ENCODE data around the gene LBHD2.

DNA sequence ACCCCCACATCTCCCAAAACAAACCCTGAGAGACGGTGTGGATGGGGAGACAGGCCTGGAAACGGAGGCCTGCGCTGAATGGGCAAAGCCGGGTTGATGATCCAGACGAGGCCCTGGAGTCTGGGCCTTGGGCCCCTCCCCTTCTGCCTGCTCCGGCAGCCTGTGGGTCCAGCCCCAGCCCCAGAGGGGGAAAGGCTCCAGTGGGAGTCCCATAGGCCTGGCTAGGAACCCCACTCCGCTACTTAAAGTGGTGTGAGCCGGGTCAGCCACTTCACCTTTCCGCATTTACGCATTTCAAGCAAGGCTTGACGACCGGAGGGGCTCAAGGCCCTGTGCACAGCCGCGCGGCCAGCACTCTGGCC lies 38.6 kb downstream of the LBHD2 start:
- TF ChIP-seq, protein P1, sequence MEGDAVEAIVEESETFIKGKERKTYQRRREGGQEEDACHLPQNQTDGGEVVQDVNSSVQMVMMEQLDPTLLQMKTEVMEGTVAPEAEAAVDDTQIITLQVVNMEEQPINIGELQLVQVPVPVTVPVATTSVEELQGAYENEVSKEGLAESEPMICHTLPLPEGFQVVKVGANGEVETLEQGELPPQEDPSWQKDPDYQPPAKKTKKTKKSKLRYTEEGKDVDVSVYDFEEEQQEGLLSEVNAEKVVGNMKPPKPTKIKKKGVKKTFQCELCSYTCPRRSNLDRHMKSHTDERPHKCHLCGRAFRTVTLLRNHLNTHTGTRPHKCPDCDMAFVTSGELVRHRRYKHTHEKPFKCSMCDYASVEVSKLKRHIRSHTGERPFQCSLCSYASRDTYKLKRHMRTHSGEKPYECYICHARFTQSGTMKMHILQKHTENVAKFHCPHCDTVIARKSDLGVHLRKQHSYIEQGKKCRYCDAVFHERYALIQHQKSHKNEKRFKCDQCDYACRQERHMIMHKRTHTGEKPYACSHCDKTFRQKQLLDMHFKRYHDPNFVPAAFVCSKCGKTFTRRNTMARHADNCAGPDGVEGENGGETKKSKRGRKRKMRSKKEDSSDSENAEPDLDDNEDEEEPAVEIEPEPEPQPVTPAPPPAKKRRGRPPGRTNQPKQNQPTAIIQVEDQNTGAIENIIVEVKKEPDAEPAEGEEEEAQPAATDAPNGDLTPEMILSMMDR (IDR thresholded peaks at IDR 0.05), result no peak
- TF ChIP-seq POLR2A (IDR thresholded peaks at IDR 0.05), result no peak

Measured in right lobe of liver (tissue), 4 donors.